AG09319 (cell line): ENCODE data around the gene COPB2.
"Not testable (repeated sequence)": the region's sequence is repeated elsewhere in the genome, so short reads cannot be mapped to it uniquely, and the experiment has no call there.

Experiments
- DNase-seq: peaks from one replicate; pipeline ENCODE4 v3.0.0-alpha.2; 2010; ENCODE audit warnings: low read depth; ENCODE audit errors: extremely low read depth
- TF ChIP-seq, protein P1 (sequence below): IDR thresholded peaks from 2 replicates; pipeline ENCODE4 v1.5.1; 2011; ENCODE audit warnings: low read depth, mild to moderate bottlenecking, inconsistent platforms, low read length, moderate library complexity

Gene COPB2

DNA sequence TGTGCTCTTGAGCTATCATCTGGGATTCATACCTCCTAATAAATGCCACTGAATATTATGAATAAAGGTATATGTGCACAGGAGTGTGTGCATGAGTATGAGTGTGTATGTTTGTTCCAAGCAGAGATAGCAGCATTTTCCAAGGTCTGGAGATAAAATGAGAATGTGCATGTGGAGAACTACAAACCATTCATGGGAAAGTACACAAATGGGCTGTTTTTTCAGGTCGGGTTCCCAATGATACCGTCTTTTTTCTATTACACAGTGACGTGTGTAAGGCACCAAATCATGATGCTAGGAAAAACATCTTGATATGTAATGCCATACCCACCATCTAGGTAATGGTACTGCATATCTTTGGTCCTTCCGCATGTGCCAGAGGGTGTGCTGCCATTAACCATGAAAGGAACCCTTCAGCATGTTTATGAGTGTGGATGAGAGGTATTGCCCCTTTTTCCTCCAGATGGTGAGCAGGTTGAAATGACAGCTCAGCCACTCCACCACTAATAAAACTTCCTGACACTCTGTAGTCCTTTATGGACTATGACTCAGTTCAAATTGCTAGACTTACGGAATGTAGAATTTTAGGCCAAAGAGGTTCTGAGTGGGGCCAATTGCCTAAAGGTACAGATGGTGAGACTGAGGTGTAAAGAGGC is 36.4 kb upstream of the COPB2 start:
- TF ChIP-seq, protein P1, sequence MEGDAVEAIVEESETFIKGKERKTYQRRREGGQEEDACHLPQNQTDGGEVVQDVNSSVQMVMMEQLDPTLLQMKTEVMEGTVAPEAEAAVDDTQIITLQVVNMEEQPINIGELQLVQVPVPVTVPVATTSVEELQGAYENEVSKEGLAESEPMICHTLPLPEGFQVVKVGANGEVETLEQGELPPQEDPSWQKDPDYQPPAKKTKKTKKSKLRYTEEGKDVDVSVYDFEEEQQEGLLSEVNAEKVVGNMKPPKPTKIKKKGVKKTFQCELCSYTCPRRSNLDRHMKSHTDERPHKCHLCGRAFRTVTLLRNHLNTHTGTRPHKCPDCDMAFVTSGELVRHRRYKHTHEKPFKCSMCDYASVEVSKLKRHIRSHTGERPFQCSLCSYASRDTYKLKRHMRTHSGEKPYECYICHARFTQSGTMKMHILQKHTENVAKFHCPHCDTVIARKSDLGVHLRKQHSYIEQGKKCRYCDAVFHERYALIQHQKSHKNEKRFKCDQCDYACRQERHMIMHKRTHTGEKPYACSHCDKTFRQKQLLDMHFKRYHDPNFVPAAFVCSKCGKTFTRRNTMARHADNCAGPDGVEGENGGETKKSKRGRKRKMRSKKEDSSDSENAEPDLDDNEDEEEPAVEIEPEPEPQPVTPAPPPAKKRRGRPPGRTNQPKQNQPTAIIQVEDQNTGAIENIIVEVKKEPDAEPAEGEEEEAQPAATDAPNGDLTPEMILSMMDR, result no peak
- DNase-seq, result no peak

DNA sequence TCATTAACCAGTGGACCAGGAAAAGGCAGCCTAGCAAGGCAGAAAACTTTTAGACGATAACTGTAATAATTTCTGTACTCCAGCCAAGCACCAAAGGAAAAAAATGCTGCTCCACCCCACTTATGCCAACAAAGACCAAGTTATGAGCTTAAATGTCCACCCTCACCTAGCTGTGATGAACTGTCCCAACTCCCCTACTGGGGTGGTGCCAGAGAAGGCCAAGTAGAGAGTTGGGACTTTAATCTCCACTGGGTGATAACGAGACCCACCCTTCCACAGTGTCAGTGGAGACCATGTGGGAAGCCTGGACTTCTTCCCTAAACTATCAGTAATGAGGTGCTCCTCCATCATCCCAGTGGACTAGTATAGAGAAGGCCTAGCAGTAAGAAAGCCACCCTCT is 33.8 kb upstream of the COPB2 start:
- no peak for DNase-seq
- TF ChIP-seq, protein P1, result no peak

DNA sequence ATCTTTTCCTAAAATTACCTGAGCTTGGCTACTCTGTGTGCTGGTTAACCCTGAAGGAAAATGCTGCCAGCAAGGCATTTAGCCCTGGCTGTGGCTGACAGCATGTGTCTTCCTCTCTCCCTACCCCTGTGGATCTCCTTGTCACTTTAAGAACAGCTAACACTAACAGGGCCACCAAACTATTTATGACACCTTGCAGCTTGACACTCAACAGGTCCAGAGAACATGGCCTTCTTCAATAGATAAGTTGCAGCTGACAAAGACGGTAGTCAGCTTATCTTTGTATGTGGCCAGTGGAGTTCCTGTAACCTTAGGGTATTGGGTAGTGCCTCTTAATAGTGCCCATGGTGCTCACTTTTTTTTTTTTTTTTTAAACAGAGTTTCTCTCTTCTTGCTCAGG is 32.0 kb upstream of the COPB2 start:
- TF ChIP-seq, protein P1, result no peak
- no peak for DNase-seq

DNA sequence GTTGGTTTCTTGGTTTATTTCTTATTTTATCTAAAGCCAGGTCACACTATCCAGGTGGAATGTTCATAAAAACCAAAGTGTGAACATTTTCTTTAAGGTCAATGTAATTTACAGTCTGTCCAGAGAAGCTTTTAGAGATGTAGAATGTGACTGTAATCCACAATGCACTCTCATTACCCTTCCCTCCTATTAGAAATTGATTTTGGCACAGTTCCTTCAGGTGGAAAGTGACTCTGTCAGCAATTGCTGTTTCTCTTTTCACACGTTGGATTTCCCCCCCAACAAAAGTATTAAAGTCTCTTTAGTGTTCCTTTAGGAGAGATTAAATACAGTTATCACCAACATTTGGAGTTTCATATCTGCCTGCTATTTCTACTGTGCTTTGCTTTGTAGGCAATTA is 31.6 kb upstream of the COPB2 start:
- TF ChIP-seq, protein P1, result no peak
- no peak for DNase-seq

DNA sequence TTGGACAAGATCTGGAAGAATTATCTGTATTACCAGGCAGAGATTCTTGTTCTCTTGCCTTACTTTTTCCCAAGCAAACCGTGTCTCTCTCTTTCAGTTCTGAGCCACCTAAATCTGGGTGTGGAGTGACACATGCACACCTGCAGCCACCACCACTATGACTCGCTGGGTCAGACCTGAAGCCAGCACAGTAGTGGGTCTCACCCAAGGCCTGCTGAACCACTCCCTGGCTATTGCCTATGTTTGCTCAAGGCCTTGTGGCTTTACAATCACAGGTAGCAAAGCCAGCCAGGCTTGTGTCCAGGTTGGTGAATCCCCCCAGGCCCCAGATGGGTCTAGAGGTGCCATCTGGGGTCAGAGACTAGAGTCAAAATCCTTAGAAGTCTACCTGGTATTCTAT is 28.7 kb upstream of the COPB2 start:
- DNase-seq, result no peak
- TF ChIP-seq, protein P1, result no peak

DNA sequence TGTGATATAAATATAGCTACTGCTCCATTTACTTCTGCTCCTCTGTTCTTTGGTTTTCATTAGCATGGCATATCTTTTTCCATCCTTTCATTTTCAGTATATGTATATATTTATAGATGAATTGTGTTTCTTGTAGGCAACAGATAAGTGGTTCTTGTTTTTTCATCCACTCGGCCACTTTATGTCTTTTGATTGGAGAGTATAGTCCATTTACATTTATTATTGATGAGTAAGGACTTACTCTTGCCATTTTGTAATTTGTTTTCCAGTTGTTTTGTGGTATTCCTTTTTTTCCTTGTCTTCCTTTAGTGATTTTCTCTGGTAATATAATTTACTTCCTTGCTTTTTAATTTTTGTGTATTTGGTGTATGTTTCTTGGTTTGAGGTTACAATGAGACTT is 26.8 kb upstream of the COPB2 start:
- no peak for DNase-seq
- TF ChIP-seq, protein P1, result no peak

DNA sequence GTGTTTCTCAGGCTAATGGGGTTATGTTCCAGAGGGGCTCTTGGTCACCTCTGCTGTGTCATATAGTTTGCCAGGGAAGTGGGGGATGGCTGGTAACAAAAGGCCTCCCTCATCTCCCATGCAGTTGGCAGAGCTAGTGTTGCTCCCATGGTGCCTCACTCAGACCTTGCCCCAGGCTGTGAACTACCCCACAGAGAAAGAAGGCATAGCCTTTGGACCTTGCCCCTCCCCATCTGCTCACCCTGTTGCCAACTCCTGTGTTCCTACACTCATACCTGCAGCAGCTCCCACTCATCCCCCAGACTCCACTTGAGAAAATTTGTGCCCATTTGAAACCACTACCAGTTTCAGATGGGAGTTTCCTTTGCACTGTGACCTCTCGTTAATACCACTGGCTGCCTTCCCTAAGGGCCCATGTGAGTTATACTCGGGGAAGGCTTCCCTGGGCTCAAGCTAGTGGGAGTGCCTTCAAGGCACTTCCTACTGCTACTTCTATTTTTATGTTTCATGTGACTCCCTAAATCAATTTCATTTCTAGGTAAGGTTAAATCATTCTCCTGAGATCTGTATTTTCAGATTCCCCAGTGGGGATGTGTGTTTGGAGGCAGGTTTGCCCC is 25.3 kb upstream of the COPB2 start:
- TF ChIP-seq, protein P1, result no peak
- DNase-seq, result no peak

DNA sequence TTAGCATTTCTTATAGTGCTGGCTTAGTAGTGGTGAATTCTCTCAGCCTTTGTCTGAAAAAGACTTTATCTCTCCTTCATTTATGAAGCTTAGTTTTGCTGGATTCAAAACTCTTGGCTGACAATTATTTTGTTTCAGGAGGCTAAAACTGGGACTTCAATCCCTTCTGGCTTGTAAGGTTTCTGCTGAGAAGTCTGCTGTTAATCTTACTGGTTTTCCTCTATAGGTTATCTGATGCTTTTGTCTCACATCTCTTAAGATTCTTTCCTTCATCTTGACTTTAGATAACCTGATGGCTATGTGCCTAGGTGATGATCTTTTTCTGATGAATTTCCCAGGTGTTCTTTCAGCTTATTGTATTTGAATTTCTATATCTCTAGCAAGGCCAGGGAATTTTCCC is 23.4 kb upstream of the COPB2 start:
- not testable (repeated sequence) for DNase-seq

DNA sequence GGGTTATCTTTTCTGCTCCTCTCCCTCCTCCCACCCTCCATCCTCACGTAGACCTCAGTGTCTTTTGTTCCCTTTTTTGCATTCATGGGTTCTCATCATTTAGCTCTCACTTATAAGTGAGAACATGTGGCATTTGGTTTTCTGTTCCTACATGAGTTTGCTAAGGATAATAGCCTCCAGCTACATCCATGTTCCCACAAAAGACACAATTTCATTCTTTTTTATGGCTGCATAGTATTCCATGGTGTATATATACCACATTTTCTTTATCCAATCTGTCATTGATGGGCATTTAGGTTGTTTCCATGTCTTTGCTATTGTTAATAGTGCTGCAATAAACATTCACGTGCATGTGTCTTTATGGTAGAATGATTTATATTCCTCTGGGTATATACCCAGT is 11.7 kb upstream of the COPB2 start:
- DNase-seq, result not testable (repeated sequence)
